ENCODE data around the gene CREG1. TPM values are rescaled to one million over a fixed set of nuclear protein-coding genes. Genes with fewer than 3 reads are reported as not detected.

The CREG1 gene
- polyA plus RNA-seq, 1 donor, result 19.7 TPM

- DNase-seq (ENCODE audit: low read depth), result no peak
These were observed 45.8 kb downstream of the CREG1 start for GRCh38 chr1:167507719-167508118.

- no peak for DNase-seq (ENCODE audit: low read depth)
These were observed 49.1 kb downstream of the CREG1 start for GRCh38 chr1:167504467-167504827.

GRCh38 chr1:167503626-167504466 is 49.7 kb downstream of the CREG1 start:
- no peak for DNase-seq (ENCODE audit: low read depth)

GRCh38 chr1:167502719-167503462 is 50.7 kb downstream of the CREG1 start:
- DNase-seq (ENCODE audit: low read depth), result no peak

GRCh38 chr1:167502192-167502551 is 51.4 kb downstream of the CREG1 start:
- no peak for DNase-seq (ENCODE audit: low read depth)

GRCh38 chr1:167501515-167502191 is 51.9 kb downstream of the CREG1 start:
- no peak for DNase-seq (ENCODE audit: low read depth)

- DNase-seq (ENCODE audit: low read depth), result no peak
These were observed 53.2 kb downstream of the CREG1 start for GRCh38 chr1:167500283-167500860.

- no peak for DNase-seq (ENCODE audit: low read depth)
These were observed 53.9 kb downstream of the CREG1 start for GRCh38 chr1:167499664-167500101.

GRCh38 chr1:167499106-167499505 is 54.5 kb downstream of the CREG1 start:
- DNase-seq (ENCODE audit: low read depth), result no peak

GRCh38 chr1:167496797-167497619 is 56.6 kb downstream of the CREG1 start:
- DNase-seq (ENCODE audit: low read depth), result no peak

GRCh38 chr1:167493372-167493771 is 60.2 kb downstream of the CREG1 start:
- no peak for DNase-seq (ENCODE audit: low read depth)

GRCh38 chr1:167492481-167492910 is 61.1 kb downstream of the CREG1 start:
- DNase-seq (ENCODE audit: low read depth), result no peak

GRCh38 chr1:167491586-167492461 is 61.7 kb downstream of the CREG1 start:
- no peak for DNase-seq (ENCODE audit: low read depth)

Other genes starting within 250 kb of the CREG1 start
- gene CD247, start 35.2 kb downstream of the CREG1 start, polyA plus RNA-seq (ENCODE audit: insufficient read length), result 1.2 TPM
- 52.9 TPM for gene RCSD1, start 76.5 kb upstream of the CREG1 start, polyA plus RNA-seq (ENCODE audit: insufficient read length)
- gene MPZL1, start 168.2 kb upstream of the CREG1 start, polyA plus RNA-seq (ENCODE audit: insufficient read length), result 66.3 TPM

All from forelimb muscle (tissue), 1 donor.